ENCODE measurements around the gene SDCCAG8.

GRCh38 chr1:243529512-243529911 lies 273.7 kb downstream of the SDCCAG8 start:
- TF ChIP-seq SUZ12 (IDR thresholded peaks at IDR 0.05) (no peak), SP1 (IDR thresholded peaks at IDR 0.05) (no peak), TARDBP (IDR thresholded peaks at IDR 0.05) (no peak), ARNT (IDR thresholded peaks at IDR 0.05) (no peak), FOXM1 (IDR thresholded peaks at IDR 0.05; ENCODE audit: borderline replicate concordance) (no peak), FOXA1 (IDR thresholded peaks at IDR 0.05) (no peak), HDGF (IDR thresholded peaks at IDR 0.05; ENCODE audit: borderline replicate concordance) (no peak), L3MBTL2 (conservative IDR thresholded peaks at IDR 0.05) (no peak), BHLHE40 (IDR thresholded peaks at IDR 0.05; ENCODE audit: borderline replicate concordance) (no peak), FOXK2 (IDR thresholded peaks at IDR 0.05) (no peak)
